ENCODE results near the gene HYDIN. TPM values are rescaled to one million over a fixed set of nuclear protein-coding genes. Genes with fewer than 3 reads are reported as not detected.

HYDIN gene
- total RNA-seq, 2 experiments from 2014 or later = not detected

GRCh38 chr16:70782237-70782636 lies 448.3 kb downstream of the HYDIN start:
- Mint-ChIP-seq H3K9me3 (no peaks in the 10 kb centered on the region), H3K4me3 (no peak overlapping the region), H3K27me3 (no peaks in the 10 kb centered on the region), H3K36me3 (ENCODE audit: low read depth) (peaks cover 44% of the 10 kb centered on the region), H3K27ac (no peak overlapping the region), H3K4me1 (ENCODE audit: low read depth) (no peaks in the 10 kb centered on the region)
- ChIA-PET CTCF (interaction anchor here (1.4 kb wide), 1 partner anchor 11 kb away, joined by 4 read pairs; no protein-coding TSS in a partner anchor), POLR2A (interaction anchor here (0.6 kb wide), 1 partner anchor 10 kb away, joined by 4 read pairs; no protein-coding TSS in a partner anchor)
- intact Hi-C loops (cut with micrococcal nuclease) = no loop called here
- TF ChIP-seq CTCF (IDR thresholded peaks at IDR 0.05) = no peak
- ATAC-seq = no peak
- DNase-seq = no peak

- POLR2A ChIA-PET = no interaction called here
- CTCF ChIA-PET = interaction anchor here (0.7 to 1.4 kb wide), 2 partner anchors 11 to 31 kb away, joined by 3 to 4 read pairs; no protein-coding TSS in a partner anchor
- intact Hi-C loops (cut with micrococcal nuclease) = no loop called here
- TF ChIP-seq CTCF (IDR thresholded peaks at IDR 0.05) = no peak
- Mint-ChIP-seq H3K27me3 (no peaks in the 10 kb centered on the region), H3K27ac (no peak overlapping the region), H3K4me3 (no peak overlapping the region), H3K36me3 (ENCODE audit: low read depth) (peaks cover 42% of the 10 kb centered on the region), H3K9me3 (no peaks in the 10 kb centered on the region), H3K4me1 (ENCODE audit: low read depth) (no peaks in the 10 kb centered on the region)
- ATAC-seq (no peak), DNase-seq (no peak)
Measured at GRCh38 chr16:70781800-70782199, 448.7 kb downstream of the HYDIN start.

- peaks cover 41% of the 10 kb centered on the region for H3K36me3 Mint-ChIP-seq (ENCODE audit: low read depth)
- H3K27ac Mint-ChIP-seq = no peak overlapping the region
- ATAC-seq = no peak
- ChIA-PET CTCF (interaction anchor here (1.0 to 2.8 kb wide), 2 partner anchors 9 to 10 kb away, joined by 5 to 10 read pairs; no protein-coding TSS in a partner anchor), POLR2A (interaction anchor here (1.1 kb wide), 1 partner anchor 10 kb away, joined by 3 read pairs; no protein-coding TSS in a partner anchor)
- no peaks in the 10 kb centered on the region for H3K27me3 Mint-ChIP-seq
- H3K4me3 Mint-ChIP-seq = no peak overlapping the region
- no peaks in the 10 kb centered on the region for H3K4me1 Mint-ChIP-seq (ENCODE audit: low read depth)
- no peak for TF ChIP-seq CTCF (IDR thresholded peaks at IDR 0.05)
- no peak for DNase-seq
- intact Hi-C loops (cut with micrococcal nuclease) = no loop called here
- H3K9me3 Mint-ChIP-seq = no peaks in the 10 kb centered on the region
Measured at GRCh38 chr16:70780546-70780945, 450.0 kb downstream of the HYDIN start.

GRCh38 chr16:70779361-70779760 lies 451.2 kb downstream of the HYDIN start:
- intact Hi-C loops (cut with micrococcal nuclease) = no loop called here
- H3K27me3 Mint-ChIP-seq = no peaks in the 10 kb centered on the region
- H3K36me3 Mint-ChIP-seq (ENCODE audit: low read depth) = peaks cover 35% of the 10 kb centered on the region
- no peak overlapping the region for H3K4me3 Mint-ChIP-seq
- DNase-seq (no peak), ATAC-seq (no peak)
- POLR2A ChIA-PET = interaction anchor here (0.6 to 2.0 kb wide), 2 partner anchors 10 to 103 kb away, joined by 3 to 6 read pairs; no protein-coding TSS in a partner anchor
- TF ChIP-seq CTCF (IDR thresholded peaks at IDR 0.05) = no peak
- no peaks in the 10 kb centered on the region for H3K9me3 Mint-ChIP-seq
- H3K4me1 Mint-ChIP-seq (ENCODE audit: low read depth) = no peaks in the 10 kb centered on the region
- CTCF ChIA-PET = interaction anchor here (1.0 to 2.8 kb wide), 4 partner anchors 8 to 531 kb away, joined by 3 to 10 read pairs (median 4); no protein-coding TSS in a partner anchor
- H3K27ac Mint-ChIP-seq = no peak overlapping the region

- peak; percentile 11 for DNase-seq
- intact Hi-C loops (cut with micrococcal nuclease) = no loop called here
Measured at GRCh38 chr16:70778901-70779309, 451.6 kb downstream of the HYDIN start.

More at GRCh38 chr16:70778901-70779309, 451.6 kb downstream of the HYDIN start:
- H3K9me3 Mint-ChIP-seq = no peaks in the 10 kb centered on the region
- ChIA-PET CTCF (interaction anchor here (1.0 to 2.8 kb wide), 4 partner anchors 8 to 532 kb away, joined by 3 to 10 read pairs (median 4); no protein-coding TSS in a partner anchor), POLR2A (interaction anchor here (0.6 to 2.0 kb wide), 2 partner anchors 9 to 102 kb away, joined by 3 to 6 read pairs; no protein-coding TSS in a partner anchor)
- peaks cover 34% of the 10 kb centered on the region for H3K36me3 Mint-ChIP-seq (ENCODE audit: low read depth)
- no peak overlapping the region for H3K27ac Mint-ChIP-seq
- no peaks in the 10 kb centered on the region for H3K4me1 Mint-ChIP-seq (ENCODE audit: low read depth)
- no peak for TF ChIP-seq CTCF (IDR thresholded peaks at IDR 0.05)
- H3K4me3 Mint-ChIP-seq = no peak overlapping the region
- H3K27me3 Mint-ChIP-seq = no peaks in the 10 kb centered on the region
- no peak for ATAC-seq
